Dermis microvascular lymphatic vessel endothelial cell (primary cell): ENCODE data around the gene NAT8L. TPM values are rescaled to one million over a fixed set of nuclear protein-coding genes. Genes with fewer than 3 reads are reported as not detected.

ENCODE experiments used
- DNase-seq, 2 donors: peaks; one replicate each; pipeline versions ENCODE4 v3.0.0 to v3.0.0-alpha.2; 2010; ENCODE audit warnings: low read depth in 2 of 2
- total RNA-seq: library from RNA; depleted of rRNA; stranded (reverse); fragments of >200 nt; gene quantifications from 2 replicates; pipeline ENCODE4 v1.2.1, GENCODE V29; 2014

The NAT8L gene
- total RNA-seq, 1 donor from 2014 or later, result under 0.01 TPM

GRCh38 chr4:2045518-2045951 lies 13.6 kb upstream of the NAT8L start:
- DNase-seq, result no peak

GRCh38 chr4:2046031-2046961 lies 12.8 kb upstream of the NAT8L start:
- no peak for DNase-seq

- no peak for DNase-seq
Measured at GRCh38 chr4:2047031-2047660, 12.0 kb upstream of the NAT8L start.

- DNase-seq, result no peak
Measured at GRCh38 chr4:2047781-2048581, 11.1 kb upstream of the NAT8L start.

GRCh38 chr4:2048831-2049230 lies 10.3 kb upstream of the NAT8L start:
- DNase-seq, result no peak

- DNase-seq, result no peak
Measured at GRCh38 chr4:2049381-2049780, 9.7 kb upstream of the NAT8L start.

- no peak for DNase-seq
Measured at GRCh38 chr4:2049811-2050210, 9.3 kb upstream of the NAT8L start.

- no peak for DNase-seq
Measured at GRCh38 chr4:2051086-2051485, 8.0 kb upstream of the NAT8L start.

GRCh38 chr4:2054217-2054616 lies 4.9 kb upstream of the NAT8L start:
- no peak for DNase-seq

- no peak for DNase-seq
Measured at GRCh38 chr4:2057382-2058065, 1.6 kb upstream of the NAT8L start.

GRCh38 chr4:2058264-2059045 lies 672 bp upstream of the NAT8L start:
- DNase-seq, result no peak

- DNase-seq, result no peak
Measured at GRCh38 chr4:2059726-2060602, 837 bp downstream of the NAT8L start.

- DNase-seq, result no peak
Measured at GRCh38 chr4:2060611-2061185, 1.6 kb downstream of the NAT8L start.

GRCh38 chr4:2061186-2062131 lies 2.3 kb downstream of the NAT8L start:
- DNase-seq, result no peak

GRCh38 chr4:2062168-2062807 lies 3.2 kb downstream of the NAT8L start:
- no peak for DNase-seq

GRCh38 chr4:2062808-2063524 lies 3.8 kb downstream of the NAT8L start:
- no peak for DNase-seq
